Camera-type eye (tissue), 1 donor: Measurements from ENCODE around the gene AP1S2. TPM values are rescaled to one million over a fixed set of nuclear protein-coding genes. Genes with fewer than 3 reads are reported as not detected.

ENCODE experiments used
- total RNA-seq: library from RNA; depleted of rRNA; stranded (reverse); fragments of >200 nt; gene quantifications from one replicate; pipeline ENCODE4 v1.2.3, GENCODE V29; 2014

AP1S2 gene
- 128 TPM for total RNA-seq

DNA sequence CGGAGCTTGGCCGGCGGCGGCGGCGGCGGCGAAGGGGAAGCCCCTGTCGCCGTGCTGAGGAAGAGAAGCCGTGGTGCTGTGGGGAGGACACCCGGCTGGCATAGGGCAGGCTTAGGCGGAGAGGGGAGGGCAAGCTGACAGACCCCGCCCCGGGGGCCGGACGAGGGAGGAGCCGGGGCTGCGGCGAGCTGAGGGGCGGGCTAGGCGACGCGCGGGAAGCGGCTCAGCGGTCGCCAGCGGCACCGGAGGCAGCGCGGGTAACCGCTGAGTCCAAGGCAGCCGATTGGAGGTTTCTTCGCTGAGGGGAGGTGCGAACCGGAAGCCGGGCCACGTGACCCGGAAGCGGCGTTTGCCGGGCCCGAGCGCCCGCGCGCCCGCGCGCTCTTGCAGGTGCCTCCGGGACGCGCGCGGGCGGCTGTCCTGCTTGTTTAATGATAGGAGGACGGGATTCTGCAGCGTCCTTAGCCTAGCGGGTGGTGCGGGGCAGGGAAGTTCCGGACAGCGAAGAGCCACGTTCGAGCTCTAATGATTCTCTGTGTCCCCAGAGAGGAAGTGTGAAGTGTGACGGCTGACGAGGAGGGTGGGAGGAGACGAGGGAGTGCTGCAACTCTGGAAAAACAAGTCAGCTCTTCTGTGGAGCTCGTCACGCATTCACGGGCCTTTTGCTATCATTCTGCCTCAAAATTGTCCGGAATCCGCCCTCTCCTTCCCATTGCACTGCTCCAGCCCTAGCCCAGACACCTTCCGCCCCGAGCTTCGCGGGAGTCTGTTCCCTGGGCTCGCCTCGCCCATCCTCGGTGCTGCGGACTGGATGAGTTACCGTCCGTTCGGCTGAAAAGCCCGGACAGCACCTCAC lies at the start of gene AP1S2:
Gene AP1S2 (minus strand): TSS at position 102 of the 856 bp plus-strand sequence. CDS start 2,289 bp downstream, outside the sequence.

DNA sequence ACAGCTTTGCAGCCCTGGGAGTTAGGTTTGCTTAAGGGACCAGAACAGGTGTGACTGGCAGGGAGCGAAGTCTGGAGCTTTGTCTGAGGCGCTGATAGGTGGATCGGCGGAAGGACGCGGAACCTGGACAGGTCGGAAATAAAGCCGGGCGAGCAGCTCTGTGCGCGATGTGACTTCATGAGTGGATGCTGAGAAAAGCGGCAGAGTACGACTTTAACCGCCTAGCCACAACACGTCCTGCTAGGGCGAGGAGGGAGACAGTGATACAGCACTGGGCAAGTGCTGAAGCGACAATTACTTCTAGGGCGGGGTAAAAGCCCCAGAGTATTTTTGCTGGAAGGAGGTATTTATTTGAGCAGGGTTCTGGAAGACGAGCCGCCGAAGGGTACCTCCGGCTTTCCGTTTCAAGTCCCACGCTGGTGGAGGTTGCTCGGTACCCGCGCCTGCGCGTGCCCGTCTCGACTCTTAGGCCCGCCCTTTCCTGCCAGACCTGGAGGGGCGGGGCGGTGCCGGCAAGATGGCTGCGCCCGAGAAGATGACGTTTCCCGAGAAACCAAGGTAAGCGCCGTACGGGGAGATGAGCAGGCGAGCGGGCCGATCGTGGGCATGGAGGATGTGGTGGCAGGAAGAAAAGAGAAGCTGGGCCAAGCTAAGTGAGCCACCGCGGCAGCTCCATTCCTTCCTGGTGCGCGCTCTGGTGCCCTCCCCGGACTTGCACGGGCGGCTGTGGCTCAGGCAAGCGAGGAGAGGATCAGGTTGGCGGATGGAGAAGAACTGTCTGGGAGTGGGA lies 64.4 kb downstream of the AP1S2 start, which contains the start of gene ZRSR2:
Gene ZRSR2 (plus strand): TSS at position 506 of the 790 bp plus-strand sequence. CDS start 12 bp downstream, at position 518.

Other genes starting within 250 kb of the AP1S2 start
- 2.4 TPM for gene CLTRN, start 190.0 kb downstream of the AP1S2 start, total RNA-seq
- gene CA5B, start 116.5 kb downstream of the AP1S2 start, total RNA-seq = 24.4 TPM
- 12.0 TPM for gene ZRSR2, start 64.3 kb downstream of the AP1S2 start, total RNA-seq